NCI-H2171 treated with DMSO at 0.1 percent for 48 hours (cell line): ENCODE measurements around the gene TMCC2.
"Not testable (repeated sequence)": the region's sequence is repeated elsewhere in the genome, so short reads cannot be mapped to it uniquely, and the experiment has no call there.

Experiments used
- DNase-seq: peaks from one replicate; lab custom pipeline; 2025; lab: John Stamatoyannopoulos, UW

The TMCC2 gene

GRCh38 chr1:205214756-205215155 is 13.0 kb upstream of the TMCC2 start:
- DNase-seq, result no peak

GRCh38 chr1:205216588-205216987 is 11.2 kb upstream of the TMCC2 start:
- DNase-seq, result no peak

- no peak for DNase-seq
Observed at GRCh38 chr1:205217418-205217817, 10.3 kb upstream of the TMCC2 start.

GRCh38 chr1:205220421-205220820 is 7.3 kb upstream of the TMCC2 start:
- no peak for DNase-seq

GRCh38 chr1:205224736-205225135 is 3.0 kb upstream of the TMCC2 start:
- no peak for DNase-seq

- peak; percentile 50 for DNase-seq
Observed at GRCh38 chr1:205225901-205226765, 1.6 kb upstream of the TMCC2 start.

GRCh38 chr1:205226868-205227583 is 720 bp upstream of the TMCC2 start:
- peak; percentile 68 for DNase-seq

GRCh38 chr1:205228093-205228521 is 361 bp downstream of the TMCC2 start:
- peak; percentile 44 for DNase-seq

GRCh38 chr1:205229399-205229871 is 1.7 kb downstream of the TMCC2 start:
- DNase-seq, result peak; percentile 97

GRCh38 chr1:205229916-205230700 is 2.4 kb downstream of the TMCC2 start:
- no peak for DNase-seq

GRCh38 chr1:205230982-205231381 is 3.2 kb downstream of the TMCC2 start:
- DNase-seq, result no peak

GRCh38 chr1:205232127-205232820 is 4.5 kb downstream of the TMCC2 start:
- DNase-seq, result no peak

GRCh38 chr1:205232945-205233397 is 5.2 kb downstream of the TMCC2 start:
- no peak for DNase-seq

- not testable (repeated sequence) for DNase-seq
Observed at GRCh38 chr1:205233986-205234385, 6.2 kb downstream of the TMCC2 start.

GRCh38 chr1:205235951-205236350 is 8.2 kb downstream of the TMCC2 start:
- DNase-seq, result no peak

- no peak for DNase-seq
Observed at GRCh38 chr1:205236526-205236925, 8.8 kb downstream of the TMCC2 start.

GRCh38 chr1:205236951-205237475 is 9.3 kb downstream of the TMCC2 start:
- no peak for DNase-seq

GRCh38 chr1:205237526-205238484 is 10.1 kb downstream of the TMCC2 start:
- DNase-seq, result no peak

- DNase-seq, result no peak
Observed at GRCh38 chr1:205239078-205239477, 11.3 kb downstream of the TMCC2 start.

GRCh38 chr1:205240118-205240517 is 12.4 kb downstream of the TMCC2 start:
- DNase-seq, result no peak
